ENCODE results near the gene SIAH3. TPM values are rescaled to one million over a fixed set of nuclear protein-coding genes. Genes with fewer than 3 reads are reported as not detected.

The SIAH3 gene
- total RNA-seq, 1 experiment from 2014 or later: 0.07 TPM

DNA sequence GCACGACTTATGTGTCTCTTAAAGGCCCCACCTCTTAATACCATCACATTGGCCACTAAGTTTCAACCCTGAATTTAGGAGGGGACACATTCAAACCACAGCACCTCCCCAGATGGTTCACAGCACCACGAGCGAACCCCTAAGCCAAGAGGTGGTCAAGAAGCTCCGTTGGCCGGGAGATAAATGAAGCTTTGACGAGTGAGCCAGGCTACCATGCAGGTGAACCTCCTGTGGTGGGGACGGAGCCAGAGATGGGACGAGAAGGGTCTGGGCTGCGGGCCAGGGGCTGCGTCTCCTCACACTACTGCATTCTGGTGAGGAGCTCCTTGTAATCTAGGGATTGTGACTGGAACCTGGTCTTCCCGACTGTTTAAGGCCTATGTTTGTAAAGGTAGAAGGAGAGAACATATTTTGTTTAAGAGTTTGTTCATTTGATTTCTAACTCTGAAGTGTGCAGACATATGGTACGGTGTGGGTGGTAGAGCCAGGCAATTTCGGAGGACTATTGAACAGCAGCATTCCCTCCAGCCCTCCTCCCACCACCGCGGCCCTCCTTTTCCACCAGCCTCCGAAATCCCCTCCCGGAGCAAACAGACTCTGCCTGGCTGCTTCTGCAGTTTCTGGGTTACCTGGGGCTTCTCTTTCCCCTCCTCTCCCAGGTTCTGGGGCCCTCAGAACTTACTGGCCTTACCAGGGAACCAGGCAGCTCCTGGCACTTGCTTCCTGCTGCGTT lies 31.3 kb downstream of the SIAH3 start:
- Histone ChIP-seq H3K36me3 (replicated peaks; ENCODE audit: control insufficient read depth, insufficient read depth, low read length) (no peaks in the 10 kb centered on the region), H3K27me3 (ENCODE audit: control insufficient read depth, insufficient read depth, low read length) (no peaks in the 10 kb centered on the region), H3K4me3 (ENCODE audit: insufficient read depth, low read depth, low read length) (no peak overlapping the region)
- no peak for DNase-seq

DNA sequence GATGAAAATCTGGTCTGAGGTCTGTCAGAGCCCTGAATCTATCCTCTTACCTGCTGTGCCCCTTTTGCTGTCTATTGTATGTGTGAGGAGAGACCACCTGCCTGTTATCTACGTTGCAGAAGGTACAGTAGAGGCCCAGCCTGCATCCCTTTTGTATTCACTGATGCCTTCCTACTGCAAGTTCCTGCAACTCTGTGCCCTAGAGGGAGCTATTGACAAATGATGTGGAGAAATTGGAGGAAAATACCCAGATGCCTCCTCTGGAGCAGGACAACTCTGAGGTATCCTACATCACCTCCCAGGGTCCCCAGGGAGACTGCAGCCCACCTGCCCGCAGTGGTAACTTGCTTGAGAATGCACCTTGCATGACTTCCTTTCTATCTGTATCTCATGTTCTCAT lies 33.7 kb downstream of the SIAH3 start:
- peak; percentile 43 for DNase-seq
- no peaks in the 10 kb centered on the region for H3K36me3 ChIP-seq (replicated peaks; ENCODE audit: control insufficient read depth, insufficient read depth, low read length)
- no peak overlapping the region for H3K4me3 ChIP-seq (ENCODE audit: insufficient read depth, low read depth, low read length)
- no peaks in the 10 kb centered on the region for H3K27me3 ChIP-seq (ENCODE audit: control insufficient read depth, insufficient read depth, low read length)

GRCh38 chr13:45816427-45816826 lies 35.1 kb downstream of the SIAH3 start:
- Histone ChIP-seq H3K27me3 (ENCODE audit: control insufficient read depth, insufficient read depth, low read length) (no peaks in the 10 kb centered on the region), H3K36me3 (replicated peaks; ENCODE audit: control insufficient read depth, insufficient read depth, low read length) (no peaks in the 10 kb centered on the region), H3K4me3 (ENCODE audit: insufficient read depth, low read depth, low read length) (no peak overlapping the region)
- no peak for DNase-seq

GRCh38 chr13:45812695-45813372 lies 38.7 kb downstream of the SIAH3 start:
- no peaks in the 10 kb centered on the region for H3K27me3 ChIP-seq (ENCODE audit: control insufficient read depth, insufficient read depth, low read length)
- no peaks in the 10 kb centered on the region for H3K36me3 ChIP-seq (replicated peaks; ENCODE audit: control insufficient read depth, insufficient read depth, low read length)
- DNase-seq: no peak
- no peak overlapping the region for H3K4me3 ChIP-seq (ENCODE audit: insufficient read depth, low read depth, low read length)

GRCh38 chr13:45811891-45812694 lies 39.5 kb downstream of the SIAH3 start:
- no peaks in the 10 kb centered on the region for H3K36me3 ChIP-seq (replicated peaks; ENCODE audit: control insufficient read depth, insufficient read depth, low read length)
- DNase-seq: no peak
- H3K4me3 ChIP-seq (ENCODE audit: insufficient read depth, low read depth, low read length): no peak overlapping the region
- no peaks in the 10 kb centered on the region for H3K27me3 ChIP-seq (ENCODE audit: control insufficient read depth, insufficient read depth, low read length)

DNA sequence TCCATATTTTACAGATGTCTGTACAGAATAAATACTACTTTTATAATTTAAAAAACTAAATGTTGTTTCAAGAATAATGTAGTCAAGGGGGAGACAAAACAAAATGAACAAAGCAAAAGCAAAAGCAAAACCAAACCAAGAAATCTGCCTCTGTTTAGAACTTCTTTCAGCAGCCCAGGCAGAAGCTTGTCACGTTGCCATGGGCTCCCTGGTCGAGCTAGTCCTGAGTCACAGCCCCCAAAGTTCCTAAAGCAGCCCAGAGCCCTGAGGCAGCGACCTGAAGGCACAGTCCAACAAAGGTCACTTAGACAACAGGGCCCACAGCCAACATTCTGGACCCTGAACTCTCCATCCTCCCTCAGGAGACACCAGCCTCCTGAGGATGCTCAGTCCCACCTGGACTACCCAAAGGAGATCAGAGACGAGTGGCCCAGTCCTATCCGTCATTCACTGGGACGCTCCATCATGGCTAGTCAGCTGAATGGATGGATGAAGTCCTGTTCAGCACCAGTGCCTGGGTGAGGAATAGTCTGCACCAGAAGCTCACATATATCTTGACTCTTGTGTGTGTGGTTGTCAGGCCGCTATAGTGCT lies 41.7 kb downstream of the SIAH3 start:
- no peak for DNase-seq
- Histone ChIP-seq H3K4me3 (ENCODE audit: insufficient read depth, low read depth, low read length) (no peak overlapping the region), H3K36me3 (replicated peaks; ENCODE audit: control insufficient read depth, insufficient read depth, low read length) (no peaks in the 10 kb centered on the region)

DNA sequence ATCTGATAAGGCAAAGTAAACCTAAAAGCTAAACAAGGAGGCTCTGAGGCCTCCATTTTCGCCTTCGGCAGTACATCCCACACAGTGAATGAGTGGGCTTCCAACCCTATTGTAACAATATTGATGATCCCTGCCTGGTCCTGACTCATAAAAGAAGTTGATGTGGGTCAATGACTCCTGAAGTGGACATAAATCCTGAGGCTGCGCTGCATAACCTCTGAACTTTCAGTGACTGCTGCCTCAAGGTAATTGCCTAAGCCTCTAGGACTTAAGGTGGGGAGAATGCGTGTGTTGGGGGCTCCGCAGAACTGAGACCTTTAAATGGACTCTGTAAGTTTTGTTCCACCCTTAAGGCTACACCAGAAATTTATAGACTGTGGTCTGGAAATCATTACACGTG lies 42.6 kb downstream of the SIAH3 start:
- DNase-seq: no peak

More for the DNA sequence above, 41.7 kb downstream of the SIAH3 start:
- H3K27me3 ChIP-seq (ENCODE audit: control insufficient read depth, insufficient read depth, low read length): no peaks in the 10 kb centered on the region

GRCh38 chr13:45807520-45808099 lies 43.9 kb downstream of the SIAH3 start:
- no peaks in the 10 kb centered on the region for H3K36me3 ChIP-seq (replicated peaks; ENCODE audit: control insufficient read depth, insufficient read depth, low read length)
- no peaks in the 10 kb centered on the region for H3K27me3 ChIP-seq (ENCODE audit: control insufficient read depth, insufficient read depth, low read length)
- DNase-seq: peak; percentile 67
- no peak overlapping the region for H3K4me3 ChIP-seq (ENCODE audit: insufficient read depth, low read depth, low read length)

More for the DNA sequence above, 42.6 kb downstream of the SIAH3 start:
- Histone ChIP-seq H3K27me3 (ENCODE audit: control insufficient read depth, insufficient read depth, low read length) (no peaks in the 10 kb centered on the region), H3K36me3 (replicated peaks; ENCODE audit: control insufficient read depth, insufficient read depth, low read length) (no peaks in the 10 kb centered on the region), H3K4me3 (ENCODE audit: insufficient read depth, low read depth, low read length) (no peak overlapping the region)

GRCh38 chr13:45800485-45800884 lies 51.1 kb downstream of the SIAH3 start:
- DNase-seq: no peak
- no peaks in the 10 kb centered on the region for H3K27me3 ChIP-seq (ENCODE audit: control insufficient read depth, insufficient read depth, low read length)
- H3K4me3 ChIP-seq (ENCODE audit: insufficient read depth, low read depth, low read length): no peak overlapping the region
- no peaks in the 10 kb centered on the region for H3K36me3 ChIP-seq (replicated peaks; ENCODE audit: control insufficient read depth, insufficient read depth, low read length)

- Histone ChIP-seq H3K36me3 (replicated peaks; ENCODE audit: control insufficient read depth, insufficient read depth, low read length) (no peaks in the 10 kb centered on the region), H3K27me3 (ENCODE audit: control insufficient read depth, insufficient read depth, low read length) (no peaks in the 10 kb centered on the region), H3K4me3 (ENCODE audit: insufficient read depth, low read depth, low read length) (no peak overlapping the region)
- DNase-seq: no peak
Observed at GRCh38 chr13:45799451-45799850, 52.1 kb downstream of the SIAH3 start.

GRCh38 chr13:45798851-45799250 lies 52.7 kb downstream of the SIAH3 start:
- Histone ChIP-seq H3K4me3 (ENCODE audit: insufficient read depth, low read depth, low read length) (no peak overlapping the region), H3K36me3 (replicated peaks; ENCODE audit: control insufficient read depth, insufficient read depth, low read length) (no peaks in the 10 kb centered on the region), H3K27me3 (ENCODE audit: control insufficient read depth, insufficient read depth, low read length) (no peaks in the 10 kb centered on the region)
- no peak for DNase-seq

- Histone ChIP-seq H3K4me3 (ENCODE audit: insufficient read depth, low read depth, low read length) (no peak overlapping the region), H3K27me3 (ENCODE audit: control insufficient read depth, insufficient read depth, low read length) (no peaks in the 10 kb centered on the region; the same call in 1 of the 2 replicates), H3K36me3 (replicated peaks; ENCODE audit: control insufficient read depth, insufficient read depth, low read length) (no peaks in the 10 kb centered on the region)
- no peak for DNase-seq
Observed at GRCh38 chr13:45796426-45797235, 54.9 kb downstream of the SIAH3 start.

GRCh38 chr13:45792827-45793303 lies 58.7 kb downstream of the SIAH3 start:
- no peaks in the 10 kb centered on the region; the same call in 1 of the 2 replicates for H3K27me3 ChIP-seq (ENCODE audit: control insufficient read depth, insufficient read depth, low read length)
- no peak for DNase-seq
- no peaks in the 10 kb centered on the region for H3K36me3 ChIP-seq (replicated peaks; ENCODE audit: control insufficient read depth, insufficient read depth, low read length)
- no peak overlapping the region for H3K4me3 ChIP-seq (ENCODE audit: insufficient read depth, low read depth, low read length)

Measured in H7 (cell line).